GM19467 (cell line): ENCODE measurements around the gene ABLIM3.

Source experiments
- ATAC-seq: cut with Tn5 transposase; IDR thresholded peaks from one replicate; pipeline ENCODE4 v1.9.1; 2021; ENCODE audit warnings: mild to moderate bottlenecking, moderate library complexity; ENCODE audit not compliant: unreplicated experiment

The ABLIM3 gene

GRCh38 chr5:149216496-149216895, 75.2 kb downstream of the ABLIM3 start:
- no peak for ATAC-seq

GRCh38 chr5:149217096-149217802, 76.0 kb downstream of the ABLIM3 start:
- ATAC-seq = no peak

- no peak for ATAC-seq
These were observed 76.5 kb downstream of the ABLIM3 start for GRCh38 chr5:149217803-149218155.

DNA sequence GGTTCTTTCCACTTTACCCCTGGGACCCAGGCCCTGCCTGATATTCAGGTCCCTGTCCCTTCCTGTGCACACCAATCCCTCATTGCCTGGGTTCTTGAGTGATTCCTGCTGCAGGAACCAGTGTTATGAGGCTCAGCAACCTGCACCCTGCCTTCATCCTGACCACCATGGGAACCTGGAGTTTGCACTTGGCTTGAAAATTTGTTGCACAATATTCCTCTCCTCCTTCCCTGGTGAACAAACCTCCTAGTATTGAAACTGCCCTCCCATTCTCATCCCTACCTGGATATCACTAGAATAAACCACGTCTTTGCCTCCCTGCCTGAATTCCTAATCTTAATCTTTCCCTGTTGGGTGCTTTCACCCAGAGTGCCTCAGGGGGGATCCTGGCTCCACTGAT, 78.3 kb downstream of the ABLIM3 start:
- no peak for ATAC-seq

- ATAC-seq = no peak
These were observed 79.5 kb downstream of the ABLIM3 start for GRCh38 chr5:149220750-149221149.

GRCh38 chr5:149221326-149221725, 80.0 kb downstream of the ABLIM3 start:
- ATAC-seq = no peak

- no peak for ATAC-seq
These were observed 80.5 kb downstream of the ABLIM3 start for GRCh38 chr5:149221731-149222342.

DNA sequence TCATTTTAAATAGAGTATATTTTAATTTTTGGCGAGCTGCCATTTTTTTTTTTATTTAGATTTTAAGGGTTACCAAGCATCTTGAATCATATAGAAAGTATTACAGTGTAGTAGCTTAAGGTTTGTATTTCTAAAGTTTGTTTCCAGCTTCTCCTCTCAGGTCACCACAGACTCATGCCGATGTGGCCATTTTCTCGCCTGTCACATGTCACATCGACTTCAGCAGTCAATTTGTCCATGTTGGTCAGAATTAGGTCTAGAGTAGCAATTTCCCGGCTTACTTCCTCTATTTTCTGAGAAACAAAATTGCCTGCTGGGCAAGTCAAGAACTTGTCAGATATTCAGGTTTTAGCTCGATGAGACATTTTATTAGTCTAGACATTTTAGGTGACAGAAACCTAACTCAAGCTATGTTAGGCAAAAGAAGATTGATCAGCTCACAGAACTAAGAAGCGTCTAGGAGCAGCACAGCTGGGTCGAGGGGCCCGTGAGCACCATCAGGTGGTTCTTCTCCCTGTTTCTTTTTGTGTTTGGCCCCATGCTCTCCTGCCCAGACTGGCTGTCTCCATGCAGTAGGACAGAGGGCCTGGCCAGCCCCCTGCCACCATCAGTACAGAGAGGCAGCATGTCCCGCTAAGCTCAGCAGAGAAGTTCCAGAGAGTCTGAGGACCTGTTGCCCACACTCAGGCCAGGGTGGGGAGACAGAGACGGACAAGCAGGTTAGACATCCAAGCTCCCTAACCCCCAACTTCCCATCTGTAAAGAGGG, 82.0 kb downstream of the ABLIM3 start:
- no peak for ATAC-seq

DNA sequence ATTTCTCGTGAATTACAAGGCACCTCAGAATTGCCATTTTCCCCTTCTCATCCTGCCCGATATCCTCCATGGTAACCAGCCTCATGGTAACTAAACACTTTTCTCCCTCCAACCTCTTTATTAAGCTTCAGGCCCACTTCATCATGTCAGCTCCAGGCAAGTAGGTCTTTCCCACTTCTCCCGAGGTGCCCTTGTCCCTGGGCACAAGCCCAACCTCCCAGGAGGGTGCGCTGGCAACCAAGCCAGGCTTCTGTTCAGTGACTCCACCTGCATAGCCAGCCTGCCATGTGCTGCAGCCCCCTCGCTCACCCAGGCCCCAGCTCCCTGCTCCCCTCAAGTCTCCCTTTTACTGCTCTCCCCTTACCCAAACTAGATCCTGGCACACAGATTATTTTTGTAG, 83.0 kb downstream of the ABLIM3 start:
- ATAC-seq = no peak

DNA sequence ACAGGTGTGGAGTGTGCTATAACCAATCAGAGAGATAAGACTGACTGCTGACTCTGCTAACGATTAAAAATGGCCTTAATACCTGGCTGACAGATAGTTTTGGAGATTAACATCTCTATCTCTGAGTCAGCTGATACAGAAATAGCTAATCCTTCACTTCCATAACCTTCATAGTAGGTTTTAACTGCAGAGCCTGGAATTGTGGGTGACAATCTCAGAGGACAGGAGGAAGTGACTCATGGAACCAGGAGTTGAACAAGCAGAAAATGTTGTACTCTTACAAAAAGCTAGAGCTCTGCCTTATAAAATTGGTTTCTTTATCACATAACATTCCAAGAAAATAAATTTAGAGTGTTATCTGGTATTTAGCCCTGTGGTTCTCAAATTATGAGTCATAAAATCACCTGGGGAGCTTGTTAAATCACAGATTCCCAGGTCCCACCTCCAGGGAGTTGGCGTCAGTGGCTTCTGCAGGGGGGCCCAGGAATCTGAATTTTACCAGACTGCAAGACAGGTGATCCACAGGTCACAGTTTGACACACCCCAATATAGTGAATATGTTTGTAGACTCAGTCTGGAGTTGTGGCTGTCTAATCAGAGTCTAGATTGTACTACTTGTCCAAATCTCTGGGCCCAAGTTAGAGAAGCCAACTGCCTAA, 86.0 kb downstream of the ABLIM3 start:
- ATAC-seq = no peak

DNA sequence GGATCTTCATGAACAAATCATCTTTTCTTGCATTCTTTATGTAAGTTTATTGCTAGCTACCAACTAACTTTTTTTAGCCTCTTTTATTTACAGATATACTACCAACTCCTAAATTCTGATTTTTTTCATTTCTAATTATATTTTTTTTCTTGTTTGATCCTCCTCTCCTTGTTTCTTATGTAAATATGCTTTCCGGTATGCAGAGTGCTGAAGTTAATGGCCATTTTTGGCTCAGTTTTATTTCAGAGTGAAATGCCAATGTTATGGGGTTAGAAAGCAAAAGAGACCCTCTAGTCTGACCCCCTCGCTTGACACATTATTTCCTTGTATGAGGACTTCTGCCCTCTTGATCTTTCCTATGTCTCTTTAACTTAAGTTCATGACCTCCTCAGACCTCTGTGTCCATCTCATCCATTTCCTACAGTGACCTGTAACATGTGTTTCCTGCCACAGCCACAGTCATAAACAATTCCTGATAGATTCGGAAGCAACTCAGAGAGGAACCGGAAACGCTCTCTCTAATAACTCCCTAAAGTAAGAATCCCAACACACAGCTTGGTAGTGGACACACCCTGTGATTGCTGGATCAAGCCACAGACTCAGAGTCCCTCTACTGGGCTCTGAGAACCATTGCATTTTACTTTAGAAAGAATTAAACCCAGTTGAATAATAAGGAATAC, 87.5 kb downstream of the ABLIM3 start:
- ATAC-seq = no peak

DNA sequence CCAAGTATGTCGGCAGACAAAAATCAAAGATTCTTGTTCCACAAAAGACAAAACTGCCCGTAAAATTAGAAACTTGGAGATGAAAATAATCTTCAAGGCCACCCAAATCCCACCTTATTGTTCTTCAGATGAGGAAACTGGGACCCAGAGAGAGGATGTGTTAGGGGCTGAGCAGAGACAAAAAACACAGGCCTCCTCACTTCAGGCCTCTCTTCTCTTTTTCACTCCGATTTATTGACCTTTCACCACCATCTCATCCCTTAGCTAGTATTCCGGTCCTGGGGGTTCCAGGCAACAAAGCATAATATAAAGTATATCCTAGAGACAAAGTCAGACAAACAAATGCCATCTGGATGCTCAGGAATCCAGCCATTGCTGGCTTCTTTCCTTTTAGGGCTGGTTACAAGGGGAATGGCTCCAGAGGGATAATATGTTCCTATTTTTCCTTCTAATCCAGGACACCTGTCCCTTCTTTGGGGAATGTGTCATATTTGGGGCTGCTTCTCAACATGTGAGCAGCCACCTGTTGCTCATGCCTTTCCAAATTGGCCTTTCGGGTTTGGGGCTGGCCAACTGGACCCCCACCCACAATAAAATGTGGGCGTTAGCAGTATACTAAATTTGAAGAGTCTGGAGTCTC, 88.1 kb downstream of the ABLIM3 start:
- ATAC-seq = no peak

- ATAC-seq = no peak
These were observed 94.5 kb downstream of the ABLIM3 start for GRCh38 chr5:149235841-149236240.

GRCh38 chr5:149237662-149238061, 96.4 kb downstream of the ABLIM3 start:
- ATAC-seq = no peak

GRCh38 chr5:149238540-149238939, 97.2 kb downstream of the ABLIM3 start:
- ATAC-seq = no peak

- ATAC-seq = no peak
These were observed 98.6 kb downstream of the ABLIM3 start for GRCh38 chr5:149239917-149240316.

DNA sequence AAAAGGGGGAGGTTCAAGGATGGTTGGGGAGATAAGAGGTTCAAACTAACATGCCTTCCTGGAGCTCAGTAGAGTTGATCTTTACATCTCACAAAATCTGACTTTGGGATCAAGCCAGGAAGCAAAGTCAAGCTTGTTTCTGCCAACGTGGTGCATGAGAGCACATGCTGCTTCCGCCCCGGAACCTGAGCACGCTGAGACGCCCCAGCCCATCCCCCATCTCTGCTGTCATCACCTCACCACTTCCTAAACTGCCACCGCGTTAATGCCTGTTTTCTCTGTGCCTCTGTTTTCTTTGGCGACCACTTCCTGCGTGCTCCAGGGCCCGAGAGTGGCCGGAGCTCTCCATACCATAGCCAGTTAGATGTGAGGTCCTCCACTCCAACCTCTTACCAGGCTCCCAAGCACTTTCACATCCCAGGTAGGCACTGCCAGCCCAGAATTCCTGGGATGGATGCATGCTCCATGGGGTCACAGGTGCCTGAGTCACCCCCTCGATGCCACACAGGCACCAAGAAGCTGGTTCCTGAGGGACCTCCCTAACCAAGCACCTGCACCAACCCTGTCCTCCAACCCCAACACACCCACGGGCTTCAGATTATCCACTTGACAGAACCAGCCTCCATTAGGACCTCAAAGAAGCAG, 99.2 kb downstream of the ABLIM3 start:
- ATAC-seq = peak; percentile 83

DNA sequence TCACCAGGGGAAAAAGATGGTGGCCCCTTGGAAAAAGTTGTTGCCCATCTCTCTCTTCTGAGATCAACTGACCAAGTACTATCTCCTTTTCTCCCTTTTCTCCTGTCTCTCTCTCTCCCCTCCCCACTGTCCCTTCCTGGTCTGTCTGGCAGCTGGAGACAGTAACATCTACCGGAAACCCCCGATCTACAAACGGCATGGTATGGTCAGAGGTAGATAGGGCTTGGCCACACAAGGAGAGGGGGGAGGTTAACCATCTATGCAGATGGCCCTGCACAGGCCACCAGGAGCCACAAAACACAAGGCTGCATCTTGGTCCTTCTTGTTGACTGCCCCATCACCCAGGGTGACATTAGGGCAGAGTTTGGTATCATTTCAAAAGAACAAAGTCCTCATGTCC, 101.0 kb downstream of the ABLIM3 start:
- ATAC-seq = no peak

DNA sequence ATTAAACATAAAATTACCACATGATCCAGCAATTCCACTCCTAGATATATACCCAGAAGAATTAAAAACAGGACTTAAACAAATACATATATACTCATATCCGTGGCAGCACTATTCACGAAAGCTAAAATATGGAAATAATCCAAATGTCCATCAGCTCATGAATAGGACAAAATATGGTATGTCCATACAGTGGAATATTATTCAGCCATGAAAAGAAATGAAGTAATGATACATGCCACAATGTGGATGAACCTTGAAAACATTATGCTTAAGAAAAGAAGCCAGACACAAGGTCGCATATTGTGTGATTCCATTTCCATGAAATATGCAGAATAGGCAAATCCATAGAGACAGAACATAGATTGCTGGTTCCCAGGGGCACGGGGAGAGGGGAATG, 105.6 kb downstream of the ABLIM3 start:
- ATAC-seq = no peak

- ATAC-seq = no peak
These were observed 106.4 kb downstream of the ABLIM3 start for GRCh38 chr5:149247726-149248125.
